Skeletal muscle cell (primary cell): ENCODE data around the gene GALNT10.
"Not testable (repeated sequence)": the region's sequence is repeated elsewhere in the genome, so short reads cannot be mapped to it uniquely, and the experiment has no call there.

ENCODE experiments used
- DNase-seq: peaks from one replicate; pipeline ENCODE4 v3.0.0-alpha.2; 2010; ENCODE audit warnings: low read depth
- H3K4me3 ChIP-seq: 2 replicates; pipeline ENCODE4 v1.5.1; 2011; ENCODE audit warnings: low read depth, mild to moderate bottlenecking, control low read depth, low read length, moderate library complexity

GALNT10 gene

DNA sequence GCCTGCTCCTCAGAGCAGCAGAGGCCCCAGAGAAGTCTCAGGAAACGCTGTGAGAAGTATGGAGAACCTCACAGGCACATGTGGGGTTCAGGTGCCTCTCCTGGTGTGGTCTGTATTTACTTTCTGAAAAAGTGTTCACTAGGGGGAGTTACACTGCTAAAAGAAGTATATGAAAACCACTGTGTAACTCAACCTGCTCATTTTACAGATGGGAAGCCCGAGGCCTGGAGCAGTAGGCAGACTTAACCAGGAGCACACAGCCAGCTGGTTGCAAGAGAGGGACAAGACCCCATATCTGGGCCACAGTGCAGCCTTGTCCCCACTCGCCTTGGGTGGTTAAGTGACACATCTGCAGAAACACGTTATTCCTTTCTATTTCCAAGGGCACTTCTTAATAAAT lies 142.5 kb downstream of the GALNT10 start:
- no peak for DNase-seq
- no peak overlapping the region for H3K4me3 ChIP-seq

DNA sequence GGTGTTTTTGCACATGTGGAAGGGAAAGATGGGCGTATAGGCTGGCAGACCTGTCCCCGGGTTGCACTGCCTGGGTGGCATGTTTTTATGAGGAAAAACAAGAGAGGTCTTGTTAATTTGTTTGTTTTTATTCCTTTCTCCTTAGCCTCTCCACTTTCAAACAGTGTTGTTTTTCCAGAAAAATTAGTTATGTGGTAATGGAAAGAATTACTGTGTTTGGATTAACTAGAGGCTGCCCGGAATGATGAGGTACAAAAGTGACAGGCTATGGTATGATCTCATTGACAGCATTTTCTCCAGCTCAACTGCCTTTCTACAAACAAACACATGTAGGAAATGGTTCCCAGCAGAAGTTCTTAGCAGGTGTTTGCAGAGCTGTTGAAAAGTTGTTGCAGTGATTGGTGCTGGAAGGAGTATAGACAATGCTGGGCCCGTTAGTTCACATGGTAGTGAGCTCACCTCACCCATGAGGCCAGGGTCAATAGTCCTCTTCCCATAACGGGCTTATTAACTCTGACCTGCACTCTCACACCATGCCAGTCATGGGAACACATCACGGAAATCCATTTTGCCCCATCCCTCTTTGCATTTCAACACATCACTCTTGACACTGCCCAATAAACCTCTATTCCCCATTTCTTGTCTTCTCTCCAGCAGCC lies 144.0 kb downstream of the GALNT10 start:
- H3K4me3 ChIP-seq, result no peak overlapping the region
- DNase-seq, result no peak

DNA sequence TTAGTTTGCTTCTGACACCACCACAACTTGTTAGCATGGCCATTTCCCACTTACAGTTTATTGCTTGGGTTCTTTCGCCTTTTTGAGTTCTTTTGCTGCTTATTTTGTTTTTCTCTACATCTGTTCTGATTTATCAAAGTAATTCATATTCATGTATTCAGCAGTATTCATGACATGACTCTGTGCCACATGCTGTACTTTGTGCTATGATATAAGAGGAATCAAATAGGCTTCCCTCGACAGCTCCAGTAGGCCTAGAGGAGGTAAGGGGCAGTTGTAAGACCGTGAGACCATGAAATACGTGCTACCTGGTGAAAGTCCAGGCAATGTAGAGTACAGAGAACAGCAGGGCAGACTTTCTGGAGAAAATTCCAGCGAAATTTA lies 144.5 kb downstream of the GALNT10 start:
- H3K4me3 ChIP-seq, result no peak overlapping the region

DNA sequence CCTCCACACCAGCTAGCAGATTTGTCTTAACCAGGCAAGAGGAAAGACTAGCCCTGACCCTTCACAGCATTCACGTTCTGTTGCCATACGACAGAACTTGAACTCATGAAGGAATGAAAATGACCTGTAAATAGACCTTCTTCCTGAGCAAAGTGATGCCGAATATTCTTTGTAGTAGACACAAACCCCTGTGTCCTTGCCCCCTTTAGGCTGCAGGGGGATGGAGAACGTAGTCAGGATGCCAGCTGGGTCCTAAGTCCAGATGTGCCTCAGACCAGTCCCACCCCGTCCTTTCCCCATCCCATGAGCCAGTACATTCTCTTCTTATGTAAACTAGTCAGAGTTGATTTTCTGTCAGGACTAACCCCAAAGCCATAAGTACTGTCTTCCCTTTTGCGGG lies 151.1 kb downstream of the GALNT10 start:
- H3K4me3 ChIP-seq, result no peak overlapping the region
- DNase-seq, result no peak

More for the DNA sequence above, 144.5 kb downstream of the GALNT10 start:
- DNase-seq, result no peak

DNA sequence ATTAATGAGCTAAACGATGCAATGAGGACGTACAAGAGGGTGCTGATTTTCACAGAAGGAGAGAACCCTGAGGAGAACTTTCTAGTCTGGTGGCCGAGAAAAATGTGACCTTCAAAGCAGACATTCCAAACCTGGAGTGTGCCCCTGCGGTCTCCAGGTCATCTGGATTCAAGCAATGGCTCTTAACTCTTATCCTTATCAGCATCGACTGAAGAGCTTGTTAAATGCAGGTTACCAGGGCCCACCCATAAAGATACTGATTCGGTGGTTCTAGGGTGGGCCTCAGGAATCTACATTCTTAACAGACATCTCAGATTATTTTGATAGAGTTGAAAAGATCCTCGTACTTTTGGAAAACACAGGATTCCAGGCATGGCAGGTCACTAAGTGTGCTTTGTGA lies 151.7 kb downstream of the GALNT10 start:
- H3K4me3 ChIP-seq, result no peak overlapping the region
- DNase-seq, result no peak

DNA sequence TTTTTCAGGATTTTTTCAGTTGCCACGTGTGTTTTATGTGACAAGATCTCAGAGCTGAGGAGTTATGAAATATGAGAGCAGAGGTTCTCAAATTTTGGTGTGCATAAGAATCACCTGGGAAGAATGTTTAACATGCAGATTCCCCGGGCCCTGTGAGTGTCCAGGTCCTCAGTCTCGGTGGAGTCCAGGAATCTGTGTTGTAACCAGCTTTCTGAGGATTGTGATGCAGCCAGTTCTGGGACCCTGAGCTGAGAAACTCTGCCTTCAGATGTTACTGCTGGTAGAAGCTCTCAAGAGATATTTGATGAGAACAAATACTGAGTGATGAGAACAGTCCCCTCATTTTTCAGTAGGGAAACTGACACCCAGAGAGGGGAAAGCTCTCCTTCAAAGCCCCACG lies 152.4 kb downstream of the GALNT10 start:
- no peak for DNase-seq
- H3K4me3 ChIP-seq, result no peak overlapping the region

DNA sequence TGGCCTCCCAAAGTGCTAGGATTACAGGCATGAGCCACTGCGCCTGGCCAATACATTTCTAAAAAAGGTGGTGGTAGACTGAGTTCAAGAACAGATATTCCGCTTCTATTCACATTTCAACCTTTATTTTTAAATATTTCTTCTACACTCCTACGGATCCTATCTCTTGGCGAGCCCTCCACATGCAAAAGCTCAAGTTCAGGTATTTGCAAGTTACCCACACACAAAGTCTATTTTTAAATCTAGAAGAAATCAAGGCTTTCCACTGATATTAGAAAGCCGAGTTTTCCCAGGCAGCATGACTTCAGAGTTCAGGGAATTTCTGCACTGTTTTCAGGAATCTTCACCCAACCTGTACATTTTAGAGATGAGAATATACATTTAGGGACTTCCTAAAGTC lies 153.9 kb downstream of the GALNT10 start:
- H3K4me3 ChIP-seq, result no peak overlapping the region
- no peak for DNase-seq

DNA sequence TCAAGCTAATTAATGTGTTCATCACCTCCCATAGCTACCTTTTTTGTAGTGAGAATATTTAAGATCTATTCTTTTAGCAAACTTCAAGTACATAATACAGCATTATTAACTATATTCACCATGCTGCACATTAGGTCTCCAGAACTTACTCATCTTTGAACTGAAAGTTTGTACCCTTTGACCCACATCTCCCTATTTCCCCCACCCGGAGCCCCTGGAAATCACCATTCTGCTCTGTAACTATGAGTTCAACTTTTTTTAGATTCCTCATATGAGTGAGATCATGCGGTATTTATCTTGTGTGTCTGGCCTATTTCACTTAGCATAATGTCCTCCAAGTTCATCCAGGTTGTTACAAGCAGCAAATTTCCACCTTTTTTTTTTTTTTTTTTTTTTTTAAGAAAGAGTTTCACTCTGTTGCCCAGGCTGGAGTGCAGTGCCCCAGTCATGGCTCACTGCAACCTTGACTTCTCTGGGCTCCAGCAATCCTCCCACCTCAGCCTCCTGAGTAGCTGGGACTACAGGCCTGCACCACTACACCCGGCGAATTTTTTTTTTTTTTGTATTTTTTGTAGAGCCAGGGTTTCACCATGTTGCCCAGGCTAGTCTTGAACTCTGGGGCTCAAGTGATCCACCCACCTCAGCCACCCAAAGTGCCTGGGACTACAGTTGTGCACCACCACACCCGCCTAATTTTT lies 154.9 kb downstream of the GALNT10 start:
- no peak for DNase-seq

DNA sequence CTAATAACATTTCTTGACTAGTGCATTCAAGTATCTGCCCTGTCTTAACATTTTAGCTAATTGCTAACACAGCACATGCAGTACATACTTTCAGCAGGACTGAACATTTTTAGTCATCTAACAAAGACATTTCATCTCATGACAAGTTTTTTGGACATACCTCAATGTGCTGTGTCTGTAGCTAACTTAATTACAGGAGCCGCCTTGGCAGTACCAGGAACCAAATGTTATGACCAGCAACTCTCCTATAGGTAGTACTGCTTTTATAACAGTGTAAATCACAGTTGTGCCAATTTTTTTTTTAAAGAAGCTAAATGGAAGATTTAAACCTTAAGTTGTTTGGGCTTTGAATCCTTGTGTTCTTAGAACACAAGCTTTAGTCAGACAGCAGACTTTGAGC lies 155.9 kb downstream of the GALNT10 start:
- H3K4me3 ChIP-seq, result no peak overlapping the region
- no peak for DNase-seq

More for the DNA sequence above, 154.9 kb downstream of the GALNT10 start:
- no peak overlapping the region for H3K4me3 ChIP-seq

DNA sequence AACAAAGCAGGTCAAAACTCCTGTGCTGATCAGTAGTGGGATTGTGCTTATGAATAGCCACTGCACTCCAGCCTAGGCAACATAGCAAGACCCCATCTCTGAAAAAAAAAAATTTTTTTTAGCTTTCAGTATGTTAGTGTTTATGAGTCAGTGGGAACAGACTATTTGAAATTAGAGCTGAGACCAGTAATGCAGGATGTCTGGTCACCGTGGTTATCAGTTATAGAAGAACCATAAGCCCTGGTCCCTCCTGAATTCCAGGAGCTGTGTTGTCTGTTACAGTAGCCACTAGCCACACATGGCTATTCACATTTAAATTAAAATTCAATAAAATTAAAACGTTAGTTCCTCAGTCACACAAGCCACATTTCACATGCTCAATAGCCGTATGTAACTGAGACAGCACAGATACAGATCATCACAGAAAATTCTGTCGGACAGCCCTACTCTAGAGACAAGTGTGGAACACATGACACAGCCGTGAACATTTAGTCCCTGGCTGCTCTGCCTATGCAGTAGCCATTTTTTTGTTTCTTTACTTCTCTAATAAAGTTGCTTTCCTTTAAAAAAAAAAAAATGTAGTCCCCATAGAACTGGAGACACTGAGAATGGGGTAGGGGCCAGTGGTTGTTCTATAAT lies 159.2 kb downstream of the GALNT10 start:
- no peak overlapping the region for H3K4me3 ChIP-seq
- DNase-seq, result no peak

DNA sequence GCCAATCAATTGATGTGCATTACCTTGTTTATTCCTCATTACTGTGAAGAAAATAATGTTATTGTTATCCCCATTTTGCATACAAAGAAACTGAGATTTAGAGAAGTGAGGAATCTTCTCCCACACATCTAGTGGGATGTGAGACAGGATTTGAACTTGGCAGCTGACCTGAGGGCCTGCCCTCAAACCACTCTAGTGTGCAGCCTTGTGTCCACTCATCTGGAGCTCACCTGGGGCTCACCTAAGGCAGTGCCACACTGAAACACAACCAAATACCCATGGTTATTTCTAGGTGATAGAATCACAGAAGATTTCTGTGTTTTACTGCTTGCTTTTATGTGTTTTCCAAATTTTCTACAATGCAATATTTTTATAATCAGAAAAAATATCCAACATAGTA lies 160.6 kb downstream of the GALNT10 start:
- no peak for DNase-seq
- no peak overlapping the region for H3K4me3 ChIP-seq

DNA sequence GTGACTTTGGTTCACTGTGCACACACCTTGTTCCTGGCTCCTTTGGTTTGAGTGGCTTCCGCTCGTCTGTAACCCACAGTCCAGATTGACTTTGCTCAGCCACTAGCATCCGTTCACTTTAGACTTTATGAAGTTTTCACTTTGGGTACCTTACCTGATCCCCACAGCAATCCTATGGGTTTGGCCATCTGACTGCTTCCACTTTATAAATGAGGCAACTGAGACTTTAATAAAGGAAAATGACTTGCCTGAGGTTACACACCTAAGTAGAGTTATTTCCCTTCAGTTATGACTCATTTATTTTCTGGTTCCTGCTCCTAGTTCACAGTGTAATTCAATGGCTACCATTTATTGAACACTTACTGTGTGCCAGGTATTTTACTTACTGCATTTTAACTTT lies 161.0 kb downstream of the GALNT10 start:
- no peak overlapping the region for H3K4me3 ChIP-seq
- no peak for DNase-seq

DNA sequence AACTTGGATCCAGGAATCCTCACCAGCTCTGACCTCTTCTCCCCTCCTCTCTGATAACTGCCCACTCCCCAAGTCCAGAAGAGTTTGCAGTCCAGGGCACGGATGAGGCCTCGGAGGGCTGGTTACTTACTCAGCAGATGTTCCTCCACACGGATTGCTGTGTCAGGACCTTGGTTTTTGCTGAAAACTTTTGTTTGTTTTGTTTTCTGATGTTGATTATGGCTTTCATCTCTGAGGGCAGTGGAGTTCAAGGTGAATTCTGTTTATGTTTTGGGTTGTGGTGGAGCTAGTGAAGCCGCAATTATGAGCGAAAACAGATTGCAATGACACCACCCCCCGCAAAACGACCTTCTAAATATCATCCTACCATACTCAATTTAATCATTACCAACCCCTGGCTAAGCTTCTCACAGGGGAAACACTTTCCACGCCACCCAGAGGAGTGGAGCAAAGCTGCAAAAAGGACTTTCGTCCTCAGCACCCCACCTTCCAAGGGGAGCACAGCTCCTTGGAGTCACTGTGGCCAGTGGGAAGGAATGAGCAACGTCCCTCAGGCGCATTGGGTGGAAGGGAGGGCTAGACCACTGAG lies 162.5 kb downstream of the GALNT10 start:
- no peak overlapping the region for H3K4me3 ChIP-seq
- no peak for DNase-seq

DNA sequence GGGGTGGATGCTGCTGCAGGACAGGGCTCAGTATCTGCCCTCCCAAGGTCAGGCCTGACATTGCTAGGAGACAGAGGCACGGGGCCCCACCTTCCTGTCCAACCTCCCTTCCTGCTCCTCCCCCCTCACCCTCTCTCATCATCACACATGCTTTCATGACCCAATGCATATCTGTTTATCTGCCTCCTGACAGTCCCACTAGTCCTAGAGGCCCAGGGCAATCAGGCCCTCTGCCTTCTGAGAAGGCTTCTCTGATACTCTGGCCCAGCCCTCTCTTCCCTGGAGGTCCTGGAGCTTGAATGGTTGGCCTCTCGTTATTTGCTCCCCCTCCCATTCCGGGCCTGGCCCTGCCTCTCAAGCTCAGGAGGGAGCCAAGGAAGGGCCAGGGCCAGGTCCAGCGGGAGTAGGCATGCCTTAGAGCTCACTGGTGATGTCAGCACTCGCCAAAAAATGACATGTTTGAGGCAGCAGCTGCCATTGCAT lies 164.6 kb downstream of the GALNT10 start:
- no peak overlapping the region for H3K4me3 ChIP-seq
- no peak for DNase-seq

DNA sequence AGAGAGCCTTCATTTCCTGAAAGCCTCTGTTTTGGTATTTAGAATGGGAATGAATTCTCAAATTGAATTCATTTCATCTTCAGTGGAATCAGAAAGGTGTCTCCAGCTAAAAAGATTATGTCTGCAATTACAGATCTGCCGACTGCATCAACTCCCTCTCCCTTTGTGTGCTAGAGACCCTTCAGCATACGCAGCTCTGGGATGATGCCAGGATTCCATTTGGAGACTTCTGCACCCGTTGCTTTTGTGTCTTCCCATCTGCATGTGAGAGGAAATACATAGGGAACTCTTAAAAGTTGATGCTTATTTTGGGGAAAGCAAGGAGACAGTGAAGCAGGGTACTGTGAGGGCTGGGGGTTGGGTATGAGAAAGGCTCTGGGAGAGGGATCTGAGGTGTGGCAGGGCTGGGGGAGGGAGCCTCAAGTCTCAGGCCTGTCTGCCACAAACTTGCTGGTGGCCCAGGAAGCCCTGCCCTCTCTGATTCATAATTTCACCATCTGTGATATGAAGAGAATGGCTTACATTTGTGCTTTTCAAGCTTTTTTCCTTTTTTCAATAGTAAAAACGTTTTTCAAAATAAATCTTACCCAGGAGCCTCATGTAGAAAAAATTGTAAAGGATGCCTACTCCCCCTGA lies 165.6 kb downstream of the GALNT10 start:
- DNase-seq, result no peak
- no peak overlapping the region for H3K4me3 ChIP-seq

DNA sequence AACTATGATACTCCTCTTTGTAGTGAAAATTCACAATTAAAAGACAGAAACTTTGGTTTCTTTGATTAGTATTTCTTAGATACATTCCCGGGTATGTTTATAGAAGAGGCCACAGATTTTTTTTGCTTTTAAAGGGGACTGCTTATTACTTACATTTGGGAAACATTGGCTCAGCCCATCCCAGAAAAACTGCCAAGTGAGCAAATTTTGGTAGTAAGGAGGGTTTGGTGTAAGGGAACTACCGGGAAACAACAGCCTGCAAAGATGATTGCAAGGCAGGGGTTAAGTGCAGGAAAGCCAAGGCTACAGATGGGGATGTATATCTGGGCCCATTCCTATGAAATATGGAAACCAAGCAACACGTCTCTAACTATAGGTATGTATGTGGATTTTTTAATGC lies 166.4 kb downstream of the GALNT10 start:
- H3K4me3 ChIP-seq, result no peak overlapping the region
- no peak for DNase-seq

DNA sequence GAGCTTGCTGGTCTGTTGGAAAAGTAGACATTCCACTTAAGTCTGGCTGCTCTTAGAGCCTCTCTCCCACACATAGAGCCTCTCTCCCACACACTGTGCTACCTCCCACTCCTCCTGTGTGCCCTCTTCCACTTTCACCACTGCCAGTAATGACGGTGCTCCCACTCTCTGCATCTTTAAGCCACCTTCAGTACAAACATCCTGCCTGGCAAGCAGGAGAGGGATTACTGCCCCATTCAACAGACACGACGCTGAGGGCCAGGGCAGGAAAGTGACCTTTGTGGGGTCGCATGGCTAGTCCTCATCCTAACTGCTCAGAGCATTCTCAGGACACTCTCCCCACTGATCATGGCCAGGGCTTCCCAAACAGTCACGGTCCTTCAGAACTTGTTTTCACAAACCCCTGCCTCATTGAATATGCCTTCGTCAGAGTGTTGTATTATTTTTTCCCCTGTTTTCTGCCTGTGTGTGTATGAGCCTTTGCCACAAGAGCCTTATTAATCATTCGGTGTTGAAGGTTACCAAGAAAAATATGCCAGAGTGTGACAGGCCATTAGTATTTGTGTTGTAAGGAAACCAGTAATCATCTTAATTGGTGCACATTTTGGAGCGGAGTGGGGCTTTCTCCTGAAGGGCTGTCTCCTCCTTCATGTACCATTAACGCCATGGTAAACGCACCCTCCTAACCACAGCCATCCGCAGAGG lies 168.1 kb downstream of the GALNT10 start:
- no peak overlapping the region for H3K4me3 ChIP-seq

DNA sequence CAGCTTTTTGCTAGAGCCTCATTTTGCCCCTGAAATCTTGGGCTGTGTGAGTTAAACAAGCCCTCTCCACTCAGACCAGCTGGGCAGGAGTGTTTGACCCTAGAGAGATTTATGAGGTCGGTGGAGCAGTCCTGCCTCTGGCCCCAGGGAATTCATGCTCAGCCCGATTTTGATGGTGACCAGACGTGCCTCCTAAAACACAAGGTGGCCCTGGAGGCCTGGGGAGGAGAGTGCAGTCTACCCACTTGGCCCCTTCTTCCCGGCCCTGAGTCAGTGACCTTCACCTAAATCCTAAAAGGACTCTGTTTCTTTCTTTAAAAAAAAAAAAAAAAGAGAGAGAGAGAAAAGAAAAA lies 168.7 kb downstream of the GALNT10 start:
- DNase-seq, result no peak

More for the DNA sequence above, 168.1 kb downstream of the GALNT10 start:
- no peak for DNase-seq

DNA sequence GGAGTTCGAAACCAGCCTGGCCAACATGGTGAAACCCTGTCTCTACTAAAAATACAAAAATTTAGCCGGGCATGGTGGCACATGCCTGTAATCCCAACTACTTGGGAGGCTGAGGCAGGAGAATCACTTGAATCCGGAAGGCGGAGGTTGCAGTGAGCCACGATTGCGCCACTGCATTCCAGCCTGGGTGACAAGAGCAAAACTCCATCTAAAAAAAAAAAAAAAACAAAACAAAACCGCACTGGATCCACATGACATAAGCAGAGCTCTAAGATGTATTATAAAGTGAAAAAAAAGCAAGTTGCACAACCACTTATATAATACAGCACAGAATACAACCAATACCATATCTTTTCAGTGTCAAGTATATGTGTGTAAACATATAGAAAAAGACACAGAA lies 169.7 kb downstream of the GALNT10 start:
- DNase-seq, result not testable (repeated sequence)

More for the DNA sequence above, 168.7 kb downstream of the GALNT10 start:
- no peak overlapping the region for H3K4me3 ChIP-seq

More for the DNA sequence above, 169.7 kb downstream of the GALNT10 start:
- H3K4me3 ChIP-seq, result not testable (repeated sequence)
